Stimulated activated CD4-positive, alpha-beta T cell treated with anti-CD3 and anti-CD28 coated beads, Interleukin-2, amount 100 ng/mL, for 4 hours (primary cell): Measurements from ENCODE around the gene MYO15A.

Experiments
- DNase-seq: peaks from one replicate; pipeline ENCODE4 v3.0.0-alpha.2; 2020; ENCODE audit warnings: low read depth

Gene MYO15A

GRCh38 chr17:18159551-18160120, 51.1 kb downstream of the MYO15A start:
- DNase-seq: no peak

GRCh38 chr17:18160128-18160856, 51.7 kb downstream of the MYO15A start:
- DNase-seq: no peak

- no peak for DNase-seq
These were observed 52.9 kb downstream of the MYO15A start for GRCh38 chr17:18161207-18162145.

GRCh38 chr17:18163547-18163946, 55.0 kb downstream of the MYO15A start:
- no peak for DNase-seq

- DNase-seq: no peak
These were observed 58.3 kb downstream of the MYO15A start for GRCh38 chr17:18166894-18167293.

GRCh38 chr17:18167421-18167820, 58.9 kb downstream of the MYO15A start:
- DNase-seq: no peak

- no peak for DNase-seq
These were observed 64.1 kb downstream of the MYO15A start for GRCh38 chr17:18172531-18173278.

GRCh38 chr17:18173740-18174139, 65.2 kb downstream of the MYO15A start:
- DNase-seq: no peak

GRCh38 chr17:18176176-18176575, 67.6 kb downstream of the MYO15A start:
- no peak for DNase-seq

- no peak for DNase-seq
These were observed 68.6 kb downstream of the MYO15A start for GRCh38 chr17:18177133-18177532.

GRCh38 chr17:18177722-18178121, 69.2 kb downstream of the MYO15A start:
- DNase-seq: no peak

GRCh38 chr17:18179196-18179595, 70.6 kb downstream of the MYO15A start:
- DNase-seq: no peak

GRCh38 chr17:18179804-18180203, 71.2 kb downstream of the MYO15A start:
- DNase-seq: no peak

GRCh38 chr17:18181358-18181757, 72.8 kb downstream of the MYO15A start:
- DNase-seq: no peak

GRCh38 chr17:18182110-18182977, 73.8 kb downstream of the MYO15A start:
- DNase-seq: no peak

- peak; percentile 78 for DNase-seq
These were observed 74.4 kb downstream of the MYO15A start for GRCh38 chr17:18182978-18183333.

GRCh38 chr17:18183334-18184142, 75.0 kb downstream of the MYO15A start, which contains the start of gene ALKBH5:
ALKBH5 (plus strand) TSS chr17:18183828; CDS start chr17:18184244, 416 bp downstream.
- peak; percentile 95 for DNase-seq

GRCh38 chr17:18184143-18185031, 75.8 kb downstream of the MYO15A start:
- DNase-seq: peak; percentile 72

GRCh38 chr17:18185391-18185790, 76.8 kb downstream of the MYO15A start:
- no peak for DNase-seq
